SIG-M5 (cell line): ENCODE measurements around the gene TUB.

Experiments
- DNase-seq: peaks from one replicate; lab custom pipeline; 2025; lab: John Stamatoyannopoulos, UW

The TUB gene, protein sequence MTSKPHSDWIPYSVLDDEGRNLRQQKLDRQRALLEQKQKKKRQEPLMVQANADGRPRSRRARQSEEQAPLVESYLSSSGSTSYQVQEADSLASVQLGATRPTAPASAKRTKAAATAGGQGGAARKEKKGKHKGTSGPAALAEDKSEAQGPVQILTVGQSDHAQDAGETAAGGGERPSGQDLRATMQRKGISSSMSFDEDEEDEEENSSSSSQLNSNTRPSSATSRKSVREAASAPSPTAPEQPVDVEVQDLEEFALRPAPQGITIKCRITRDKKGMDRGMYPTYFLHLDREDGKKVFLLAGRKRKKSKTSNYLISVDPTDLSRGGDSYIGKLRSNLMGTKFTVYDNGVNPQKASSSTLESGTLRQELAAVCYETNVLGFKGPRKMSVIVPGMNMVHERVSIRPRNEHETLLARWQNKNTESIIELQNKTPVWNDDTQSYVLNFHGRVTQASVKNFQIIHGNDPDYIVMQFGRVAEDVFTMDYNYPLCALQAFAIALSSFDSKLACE

DNA sequence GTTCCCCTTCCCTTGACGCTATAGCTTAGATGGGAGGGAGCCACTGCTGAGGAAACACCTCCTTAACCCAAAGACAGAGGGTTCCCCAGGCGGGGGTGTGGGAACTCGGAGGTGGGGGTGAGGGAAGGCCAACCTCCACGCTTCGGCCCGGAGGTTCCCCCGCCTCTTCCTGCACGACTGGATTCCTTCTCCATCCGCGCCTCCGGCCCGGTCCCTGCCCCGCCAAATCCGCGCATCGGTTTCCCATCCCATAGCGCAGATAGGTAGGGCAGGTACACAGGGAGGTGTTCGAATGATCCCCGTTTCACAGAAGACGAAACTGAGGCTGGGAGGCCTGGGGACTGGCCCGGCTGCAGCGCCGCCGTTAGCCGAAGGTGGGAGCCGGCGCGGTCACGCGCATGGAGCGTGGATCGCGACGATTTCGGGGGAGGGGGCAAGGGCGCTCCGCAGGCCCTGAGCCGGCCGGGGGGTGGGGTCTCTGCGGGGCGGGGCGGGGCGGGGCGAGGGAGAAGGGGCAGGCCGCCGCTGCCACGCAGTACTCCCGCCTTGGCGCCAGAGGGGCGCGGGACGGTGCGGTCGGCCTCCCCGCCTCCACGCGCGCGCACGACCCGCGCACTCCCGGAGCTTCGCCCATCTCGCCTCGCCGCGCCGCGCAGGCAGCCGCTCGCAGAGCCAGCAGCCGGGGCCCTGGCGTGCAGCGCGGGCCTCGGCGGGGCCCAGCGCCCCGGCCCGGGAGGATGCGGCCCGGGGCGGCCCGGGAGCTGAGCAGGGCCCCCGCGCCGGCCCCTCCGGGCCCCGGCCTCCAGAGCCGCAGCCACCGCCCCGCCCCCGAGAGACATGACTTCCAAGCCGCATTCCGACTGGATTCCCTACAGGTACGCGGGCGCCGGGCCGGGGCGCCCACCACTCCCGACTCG lies at the start of gene TUB:
Gene TUB, plus strand, starts transcription at position 538 of the 917 bp plus-strand sequence. Its CDS starts 300 bp downstream, at position 838.
- DNase-seq, result no peak

- DNase-seq, result no peak
These were observed 49.5 kb upstream of the TUB start for GRCh38 chr11:8031248-8032115.

GRCh38 chr11:8032122-8032521 lies 48.9 kb upstream of the TUB start:
- no peak for DNase-seq

- DNase-seq, result no peak
These were observed 48.3 kb upstream of the TUB start for GRCh38 chr11:8032576-8033304.

DNA sequence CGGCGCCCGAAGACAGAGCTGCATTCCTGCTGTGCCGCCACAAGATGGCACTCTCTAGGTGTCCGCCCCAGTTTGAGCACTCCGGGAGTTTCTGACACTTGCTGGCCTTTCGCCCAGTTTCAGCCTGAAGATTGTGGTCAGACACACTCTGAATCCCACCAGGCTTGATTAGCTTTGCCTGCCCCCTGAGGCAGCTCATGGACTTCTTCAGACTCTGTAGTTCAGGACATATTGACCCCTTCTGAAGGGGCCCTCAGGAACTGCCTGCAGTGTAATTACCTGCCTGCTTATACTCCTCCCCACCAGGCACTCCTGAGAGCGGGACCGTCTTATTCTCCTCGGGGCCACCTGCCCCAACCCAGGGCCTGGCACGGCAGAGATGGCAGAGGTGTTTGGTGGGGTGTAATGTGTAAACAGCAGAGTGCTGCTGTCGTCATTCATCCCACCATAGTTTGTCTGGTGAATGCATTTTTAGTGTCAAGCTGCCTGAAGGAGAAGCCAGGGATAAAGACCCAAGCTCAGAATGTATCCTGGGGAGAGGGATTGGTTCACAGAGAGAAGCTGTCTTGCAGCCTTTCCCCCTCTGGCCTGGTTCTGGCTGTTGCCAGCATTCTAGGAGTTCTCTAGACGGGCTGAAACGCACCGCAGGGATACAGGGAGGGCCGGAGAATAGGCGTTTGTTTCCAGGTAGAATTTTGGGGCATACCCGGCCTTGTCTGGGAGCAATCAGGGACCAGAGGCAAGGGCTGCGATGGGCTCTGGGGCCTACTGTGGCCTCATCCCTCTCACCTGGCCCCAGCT lies 47.5 kb upstream of the TUB start:
- no peak for DNase-seq

DNA sequence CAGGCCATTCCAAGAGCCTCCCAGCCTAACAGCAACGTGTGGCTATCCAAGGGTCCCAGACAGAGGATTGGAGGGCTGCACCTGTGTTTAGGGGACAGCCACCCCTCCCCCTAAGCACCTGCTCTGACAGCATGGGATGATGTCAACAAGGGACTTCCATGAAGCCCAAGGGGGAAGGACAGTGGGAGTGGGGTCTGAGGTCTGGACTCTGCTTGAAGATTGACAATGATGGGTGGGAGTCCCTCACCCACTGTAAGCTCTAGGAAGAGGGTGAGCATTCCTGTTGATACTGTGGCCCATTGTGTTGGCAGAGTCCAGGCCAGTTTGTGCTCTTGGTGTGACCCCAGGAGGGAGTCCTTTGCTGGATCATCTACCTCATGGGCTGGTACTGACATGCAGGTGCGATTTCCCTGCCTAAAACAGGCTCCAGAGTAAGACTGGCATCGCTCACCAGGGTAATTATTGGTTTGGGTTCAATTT lies 46.9 kb upstream of the TUB start:
- no peak for DNase-seq

GRCh38 chr11:8034604-8035190 lies 46.3 kb upstream of the TUB start:
- no peak for DNase-seq

DNA sequence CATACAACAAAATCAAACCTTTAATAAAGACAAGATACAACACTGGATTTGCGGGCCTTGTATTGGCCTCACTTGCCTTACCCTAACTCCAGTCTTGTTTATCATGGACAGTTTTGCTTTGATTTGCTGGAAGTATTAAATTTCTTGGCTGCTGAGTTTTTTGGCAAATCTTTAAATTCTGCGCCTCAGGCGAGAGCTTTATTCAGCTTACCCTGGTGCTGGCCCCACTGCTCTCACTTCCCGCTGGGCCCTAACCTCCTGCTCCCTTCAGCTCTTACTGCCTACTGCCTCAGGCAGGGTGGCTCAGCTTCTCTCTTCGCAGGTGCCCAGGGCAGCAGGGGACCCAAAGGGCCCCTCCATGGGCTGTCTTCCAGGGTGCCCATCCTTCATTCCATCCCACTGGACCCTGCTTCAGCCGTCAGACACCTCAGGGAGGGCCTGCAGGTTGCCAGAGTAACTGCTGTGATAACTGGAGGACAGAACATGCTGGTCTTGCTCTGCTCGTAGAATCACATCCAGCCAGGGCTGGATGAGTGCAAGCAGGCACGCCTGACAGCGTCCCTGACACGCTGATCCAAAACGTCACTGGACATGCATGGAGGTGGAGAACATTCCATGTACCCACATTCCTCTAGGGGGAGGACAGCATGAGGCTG lies 45.7 kb upstream of the TUB start:
- no peak for DNase-seq

DNA sequence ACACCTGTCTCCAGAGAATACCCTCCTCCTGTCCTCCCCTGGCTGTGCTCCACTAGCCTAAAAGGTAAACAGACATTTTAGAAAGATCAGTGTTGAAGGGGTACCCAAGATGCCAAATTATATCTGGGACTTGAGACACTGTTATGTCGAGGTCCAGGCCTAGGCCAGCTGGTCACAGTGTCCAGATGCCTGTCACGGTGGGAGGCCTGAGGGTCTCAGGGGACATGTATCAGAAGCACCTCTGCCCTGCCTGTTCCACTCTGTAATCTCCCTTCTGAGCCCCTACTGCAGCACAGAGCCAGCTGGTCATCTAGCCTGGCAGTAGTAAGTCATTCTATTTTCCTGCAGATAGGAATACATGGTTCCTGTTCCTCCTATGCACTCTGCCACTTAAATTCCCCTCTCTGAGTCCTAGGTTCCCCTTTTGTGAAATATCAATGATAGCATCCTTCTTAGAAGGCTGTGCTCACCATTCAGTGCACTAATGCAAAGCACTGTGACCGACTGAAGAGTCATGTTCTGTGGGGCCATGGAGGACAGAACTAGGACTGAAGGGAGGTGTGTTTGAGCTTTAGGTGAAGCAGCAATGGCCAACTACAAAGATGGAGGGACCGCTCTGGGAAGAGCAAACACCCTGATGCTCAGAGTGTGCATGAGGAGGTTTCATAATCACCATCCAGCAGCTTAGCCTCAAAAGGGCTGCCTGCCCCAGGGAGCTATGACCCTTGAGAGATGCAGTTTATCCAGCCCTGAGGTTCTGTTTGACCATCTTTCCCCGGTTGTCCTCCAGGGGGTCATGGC lies 44.8 kb upstream of the TUB start:
- no peak for DNase-seq

DNA sequence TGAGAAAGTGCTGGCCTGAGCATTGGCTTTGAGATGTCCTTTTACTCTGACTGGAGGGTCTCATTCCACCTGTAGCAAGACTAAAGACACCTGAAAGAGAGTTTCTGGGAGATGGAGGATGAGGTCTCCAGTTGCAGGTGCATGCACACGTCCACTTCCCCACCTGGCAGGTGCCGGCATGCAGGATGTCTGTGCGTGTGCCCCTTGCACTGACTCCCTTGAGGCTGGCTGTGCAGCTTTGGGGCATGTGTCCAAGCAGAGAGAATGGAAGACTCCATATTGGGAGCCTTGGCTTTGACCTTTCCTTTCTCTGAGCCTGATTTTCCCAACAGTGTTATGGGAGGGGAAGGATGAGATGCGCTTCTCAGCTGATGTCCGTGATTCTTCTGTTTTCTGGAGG lies 44.0 kb upstream of the TUB start:
- no peak for DNase-seq

GRCh38 chr11:8038393-8038792 lies 42.6 kb upstream of the TUB start:
- DNase-seq, result no peak

DNA sequence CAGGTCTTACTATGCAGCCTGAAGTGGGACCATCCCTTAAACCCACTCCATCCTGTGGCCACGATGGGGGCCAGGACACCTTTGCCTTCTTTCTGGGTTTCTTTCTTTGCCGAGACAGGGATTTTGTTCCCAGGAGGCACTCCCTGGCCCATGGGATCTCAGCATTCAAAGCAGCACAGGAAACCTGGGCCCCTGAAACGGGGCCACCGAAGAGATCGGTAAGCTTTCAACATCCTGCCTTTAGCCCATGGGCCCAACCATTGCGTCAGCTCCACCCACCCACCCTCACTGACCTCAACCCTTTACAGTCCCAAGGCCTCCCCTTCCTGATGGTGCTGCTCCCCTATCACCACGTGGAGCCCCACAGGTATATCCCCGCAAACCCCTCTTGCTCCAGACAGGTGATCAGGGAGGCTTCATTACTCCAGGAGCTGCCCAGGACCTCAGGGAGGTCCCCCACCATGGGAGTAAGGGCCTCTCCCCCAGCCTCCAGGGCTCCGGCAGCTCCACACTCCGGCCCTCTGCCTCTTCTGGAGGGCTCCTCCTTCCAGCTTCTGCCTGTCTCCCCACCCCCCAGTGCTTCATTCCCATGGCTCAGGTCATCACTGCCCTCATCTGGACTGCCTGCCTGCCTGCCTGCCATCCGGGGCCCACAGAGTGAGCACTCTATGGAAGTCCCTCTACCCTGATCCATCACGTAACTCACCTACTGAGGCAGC lies 42.0 kb upstream of the TUB start:
- no peak for DNase-seq

- DNase-seq, result no peak
These were observed 41.3 kb upstream of the TUB start for GRCh38 chr11:8039530-8040260.

DNA sequence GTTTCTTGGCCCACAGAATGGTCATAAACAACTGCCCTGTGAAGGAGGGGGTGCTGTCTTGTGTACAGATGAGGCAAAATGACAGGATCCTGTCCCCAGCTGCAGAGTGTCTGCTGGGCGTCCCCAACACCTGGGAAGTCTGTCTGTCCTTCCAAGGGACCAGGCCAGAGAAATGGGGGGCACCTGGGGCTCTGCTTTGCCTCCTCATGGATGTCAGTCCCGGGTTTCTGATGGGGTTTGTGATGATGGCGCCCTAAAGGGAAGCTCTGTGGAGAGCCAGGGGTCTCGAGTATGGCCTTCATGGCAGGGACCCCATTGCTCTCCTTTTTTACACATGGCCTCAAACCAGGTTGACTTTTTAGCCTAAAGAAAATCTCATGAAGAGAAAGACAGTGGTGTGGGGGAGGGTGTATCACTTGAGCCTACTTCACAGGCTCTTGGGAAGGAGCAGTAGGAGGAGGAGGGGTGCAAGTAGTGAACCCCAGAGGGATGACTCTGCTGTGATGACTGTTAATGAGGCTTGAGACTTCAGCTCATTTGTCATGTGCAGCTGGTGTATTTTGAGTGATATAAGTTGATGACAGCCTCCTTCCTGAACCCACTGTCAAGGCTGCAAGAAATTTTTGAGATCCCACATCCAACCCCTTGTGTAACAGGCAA lies 40.6 kb upstream of the TUB start:
- no peak for DNase-seq

GRCh38 chr11:8040921-8041285 lies 40.1 kb upstream of the TUB start:
- DNase-seq, result no peak

DNA sequence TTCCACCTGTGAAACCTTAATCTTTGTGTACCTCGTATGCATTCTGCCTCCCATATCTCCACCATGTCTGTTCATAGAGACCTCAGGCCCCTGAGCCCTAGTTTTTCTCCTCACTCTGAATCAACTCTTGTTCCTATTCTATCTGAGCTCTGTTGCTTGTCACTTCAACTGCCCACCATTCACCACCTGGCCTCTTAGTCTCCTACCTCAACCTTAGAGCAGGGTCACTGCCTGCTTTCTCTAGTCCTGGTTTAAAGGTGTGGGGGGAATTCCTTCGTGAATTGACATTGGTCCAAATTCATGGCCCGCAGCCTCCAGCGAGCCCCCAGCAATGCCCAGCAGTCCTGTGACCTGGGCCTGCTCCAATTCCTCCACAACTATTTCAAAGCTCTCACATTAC lies 39.4 kb upstream of the TUB start:
- DNase-seq, result no peak

DNA sequence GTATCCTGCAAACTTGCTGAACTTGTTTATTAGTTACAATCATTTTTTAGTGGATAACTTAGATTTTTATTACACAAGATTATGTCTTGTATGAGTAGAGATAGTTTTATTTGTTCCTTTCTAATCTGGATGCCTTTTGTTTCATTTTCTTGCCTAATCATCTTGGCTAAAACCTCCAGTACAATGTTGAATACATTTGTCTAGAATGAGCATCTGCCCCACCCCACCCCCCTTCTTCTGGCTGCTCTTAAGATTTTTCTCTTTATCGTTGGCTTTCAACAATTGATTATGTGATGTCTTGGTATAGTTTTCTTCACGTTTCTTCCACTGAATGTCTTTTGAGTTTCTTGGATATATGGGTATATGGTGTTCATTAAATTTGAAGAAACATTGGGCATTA lies 37.3 kb upstream of the TUB start:
- DNase-seq, result no peak
